HG02588 (cell line): ENCODE measurements around the gene LMO4.

Source experiments
- ATAC-seq: cut with Tn5 transposase; IDR thresholded peaks from one replicate; pipeline ENCODE4 v1.9.1; 2021; ENCODE audit warnings: mild to moderate bottlenecking, moderate library complexity; ENCODE audit not compliant: unreplicated experiment

The LMO4 gene

GRCh38 chr1:87327376-87328271 is 1.1 kb upstream of the LMO4 start:
- no peak for ATAC-seq

GRCh38 chr1:87329051-87329525 is 408 bp downstream of the LMO4 start:
- ATAC-seq: no peak

GRCh38 chr1:87329526-87330056 is 911 bp downstream of the LMO4 start:
- no peak for ATAC-seq

GRCh38 chr1:87330057-87330884 is 1.6 kb downstream of the LMO4 start:
- no peak for ATAC-seq

GRCh38 chr1:87330885-87331364 is 2.2 kb downstream of the LMO4 start:
- no peak for ATAC-seq

- peak; percentile 13 for ATAC-seq
Measured at GRCh38 chr1:87331365-87332241, 2.9 kb downstream of the LMO4 start.

- no peak for ATAC-seq
Measured at GRCh38 chr1:87333692-87334347, 5.1 kb downstream of the LMO4 start.

- ATAC-seq: peak; percentile 0
Measured at GRCh38 chr1:87334351-87335174, 5.9 kb downstream of the LMO4 start.

GRCh38 chr1:87335175-87335884 is 6.7 kb downstream of the LMO4 start:
- peak; percentile 55 for ATAC-seq

- ATAC-seq: no peak
Measured at GRCh38 chr1:87336623-87337067, 8.0 kb downstream of the LMO4 start.

GRCh38 chr1:87337606-87338005 is 8.9 kb downstream of the LMO4 start:
- ATAC-seq: no peak

GRCh38 chr1:87338566-87338965 is 9.9 kb downstream of the LMO4 start:
- no peak for ATAC-seq

GRCh38 chr1:87344231-87344630 is 15.6 kb downstream of the LMO4 start:
- no peak for ATAC-seq

GRCh38 chr1:87346130-87346814 is 17.6 kb downstream of the LMO4 start:
- ATAC-seq: no peak

- no peak for ATAC-seq
Measured at GRCh38 chr1:87348341-87349019, 19.8 kb downstream of the LMO4 start.

- no peak for ATAC-seq
Measured at GRCh38 chr1:87349036-87349435, 20.4 kb downstream of the LMO4 start.

- no peak for ATAC-seq
Measured at GRCh38 chr1:87355894-87356293, 27.2 kb downstream of the LMO4 start.
